Subcutaneous adipose tissue (tissue), 4 donors: ENCODE results near the gene ATP13A4. TPM values are rescaled to one million over a fixed set of nuclear protein-coding genes. Genes with fewer than 3 reads are reported as not detected.

Source experiments
- CTCF ChIP-seq: fragments of 450-650 bp; IDR thresholded peaks from one replicate; pipeline ENCODE4 v1.5.1; 2016; ENCODE audit warnings: low read depth, mild to moderate bottlenecking, control low read depth, antibody characterized with exemption, moderate library complexity
- total RNA-seq, 4 donors: library from RNA; depleted of rRNA; stranded (reverse); fragments of >200 nt; gene quantifications; one replicate each; pipeline ENCODE4 v1.1.0, GENCODE V29; 2016

ATP13A4 gene
- total RNA-seq, 4 donors from 2014 or later: 0.66 to 1.2 TPM; not detected in 2

- no peak for TF ChIP-seq CTCF
These were observed 158.0 kb downstream of the ATP13A4 start for GRCh38 chr3:193396451-193397244.

- no peak for TF ChIP-seq CTCF
These were observed 162.8 kb downstream of the ATP13A4 start for GRCh38 chr3:193391902-193392301.

DNA sequence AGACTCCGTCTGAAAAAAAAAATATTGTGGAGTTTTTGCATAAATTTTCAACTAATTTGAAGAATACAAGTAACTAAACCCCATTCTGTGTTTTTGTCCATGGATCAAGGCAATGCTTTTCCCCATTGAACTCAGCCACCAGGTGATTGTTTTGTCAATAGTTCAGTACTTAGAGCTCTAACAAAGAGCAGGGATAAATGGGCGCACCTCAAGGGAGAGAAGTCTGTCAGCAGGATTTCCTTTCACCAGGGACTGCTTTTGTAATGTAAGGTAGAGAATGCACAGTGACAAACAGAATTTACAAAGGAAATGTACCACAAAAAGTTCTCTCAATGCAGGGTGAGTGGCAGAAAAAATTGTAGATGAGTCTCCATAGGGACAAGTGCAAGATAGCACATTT lies 165.4 kb downstream of the ATP13A4 start:
- no peak for TF ChIP-seq CTCF

- TF ChIP-seq CTCF: no peak
These were observed 166.3 kb downstream of the ATP13A4 start for GRCh38 chr3:193388361-193388760.

- no peak for TF ChIP-seq CTCF
These were observed 167.1 kb downstream of the ATP13A4 start for GRCh38 chr3:193387596-193387995.

GRCh38 chr3:193378706-193379105 lies 176.0 kb downstream of the ATP13A4 start, which contains the start of gene ATP13A5:
Gene ATP13A5 (minus strand): TSS chr3:193378753. CDS start chr3:193378725, 28 bp downstream.
- TF ChIP-seq CTCF: no peak

DNA sequence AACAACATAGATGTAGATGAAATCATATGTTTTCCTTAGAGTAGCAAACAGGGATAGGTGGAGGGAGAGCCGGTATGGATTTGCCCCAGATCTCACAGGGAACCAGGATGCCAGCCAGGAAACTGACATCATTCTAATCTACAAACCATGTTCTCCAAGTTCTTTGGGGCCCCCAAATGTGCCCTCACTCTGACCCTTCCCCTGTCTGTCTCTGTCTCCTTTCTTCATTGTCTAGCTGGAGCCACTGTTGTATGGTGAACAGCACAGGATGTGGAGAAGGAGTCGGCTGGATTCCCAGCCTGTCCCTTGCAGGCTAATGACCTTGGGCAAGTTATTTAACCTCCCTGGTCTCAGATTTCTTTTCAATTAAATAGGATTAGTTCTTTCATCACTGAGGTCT lies 177.1 kb downstream of the ATP13A4 start:
- TF ChIP-seq CTCF: no peak
